A549 (cell line): Measurements from ENCODE around the gene ANO6.

Experiments
- BCL3 ChIP-seq: fragments of >200 bp; sonication (Bioruptor Twin); formaldehyde crosslinking; IDR thresholded peaks from 3 replicates; pipeline ENCODE4 v1.6.1; 2016
- CBX2 ChIP-seq: fragments of 200-600 bp; sonication (generic); IDR thresholded peaks from 2 replicates; pipeline ENCODE4 v1.6.1; 2016; ENCODE audit warnings: low read depth, mild to moderate bottlenecking, borderline replicate concordance
- CTCF ChIP-seq: fragments of >200 bp; sonication (Bioruptor Twin); formaldehyde crosslinking; IDR thresholded peaks from 3 replicates; pipeline ENCODE4 v1.5.1; 2016
- GATA3 ChIP-seq: IDR thresholded peaks from 2 replicates; pipeline ENCODE4 v1.6.1; 2012; ENCODE audit warnings: borderline replicate concordance
- HES2 ChIP-seq: fragments of >200 bp; sonication (Bioruptor Twin); formaldehyde crosslinking; IDR thresholded peaks from 2 replicates; pipeline ENCODE4 v1.6.1; 2016
- POLR2A ChIP-seq: IDR thresholded peaks from 2 replicates; pipeline ENCODE4 v1.6.1; 2012; ENCODE audit warnings: mild to moderate bottlenecking, low read length
- USF2 ChIP-seq: fragments of 450-650 bp; IDR thresholded peaks from 2 replicates; pipeline ENCODE4 v1.6.1; 2014; ENCODE audit warnings: antibody characterized with exemption
- ZFP36 ChIP-seq: fragments of 450-650 bp; IDR thresholded peaks from 2 replicates; pipeline ENCODE4 v1.6.1; 2014; ENCODE audit warnings: borderline replicate concordance; ENCODE audit not compliant: partially characterized antibody

GRCh38 chr12:45343269-45344051 is 127.6 kb downstream of the ANO6 start:
- TF ChIP-seq CTCF (no peak), BCL3 (no peak), GATA3 (no peak), USF2 (no peak), HES2 (no peak), ZFP36 (no peak), POLR2A (no peak), CBX2 (no peak)
